Measurements from ENCODE around the gene LSR.

The LSR gene

DNA sequence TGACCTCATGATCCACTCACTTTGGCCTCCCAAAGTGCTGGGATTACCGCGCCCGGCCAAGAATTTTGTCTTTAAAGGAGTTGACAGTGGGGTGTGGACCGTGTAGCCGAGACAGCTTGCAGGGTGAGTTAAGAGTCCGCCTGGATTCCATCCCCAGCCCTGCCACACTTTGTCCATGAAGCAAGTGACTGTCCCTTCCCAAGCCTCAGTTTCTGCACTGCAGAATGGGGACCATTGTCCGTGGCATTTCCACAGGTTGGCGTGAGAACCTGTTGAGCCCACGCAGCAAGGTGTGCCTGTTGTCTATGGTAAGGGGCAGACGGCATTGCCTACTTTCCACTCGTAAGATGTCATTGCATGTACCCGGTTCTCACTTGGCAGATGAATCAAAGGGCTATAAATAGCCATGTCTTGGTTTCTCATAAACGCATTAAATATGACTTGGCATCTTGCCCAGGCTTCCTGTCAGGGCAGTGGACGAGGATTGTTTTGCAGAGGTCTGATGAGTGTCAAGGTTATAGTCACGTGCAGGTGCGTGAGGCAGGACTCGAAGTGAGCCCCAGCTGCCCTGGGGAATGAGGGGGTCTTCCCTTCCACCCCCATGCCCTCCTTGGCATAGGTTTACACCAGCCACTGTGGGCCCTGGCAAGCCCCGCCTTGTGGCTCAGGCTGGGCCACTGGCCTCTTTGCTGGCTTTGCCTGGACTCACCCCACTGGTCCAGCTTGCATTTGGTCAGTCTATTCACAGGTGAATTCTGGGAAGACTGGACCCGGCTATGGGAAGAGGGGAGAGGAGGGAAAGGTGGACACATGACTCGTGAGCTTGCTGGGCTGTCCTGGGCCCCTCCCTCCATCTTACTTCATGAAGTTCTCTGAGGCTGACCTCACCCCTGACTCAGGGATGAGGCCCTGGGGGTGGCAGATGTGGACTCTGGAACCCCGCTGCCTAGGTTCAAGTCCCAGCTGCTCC lies 34.9 kb upstream of the LSR start:
- ChIA-PET POLR2A (no interaction called here), CTCF (interaction anchor here (1.0 to 2.5 kb wide), 4 partner anchors 9 to 72 kb away, joined by 3 to 8 read pairs (median 3); no protein-coding TSS in a partner anchor)
- Histone ChIP-seq H3K36me3 (ENCODE audit: control insufficient read depth in 4 of 4, insufficient read depth in 4 of 4, low read length in 3 of 4) (no peaks in the 10 kb centered on the region), H3K27ac (ENCODE audit: insufficient read depth in 1 of 2, low read depth in 1 of 2, low read length in 2 of 2, poor library complexity in 1 of 2, severe bottlenecking in 2 of 2) (peak overlapping the region in 1 of 2 experiments; percentile 49), H3K4me3 (ENCODE audit: control insufficient read depth in 1 of 7, extremely low read depth in 1 of 7, insufficient read depth in 4 of 7, low read depth in 2 of 7, low read length in 6 of 7) (peak overlapping the region in 5 of 7 experiments; percentile 13 to 54 (median 30)), H3K9me3 (ENCODE audit: control extremely low read depth in 1 of 5, control insufficient read depth in 4 of 5, insufficient read depth in 2 of 5, low read depth in 1 of 5, low read length in 4 of 5) (peaks cover 0 to 3% (median 0%) of the 10 kb centered on the region in 5 experiments), H3K4me1 (ENCODE audit: control extremely low read depth in 1 of 4, control insufficient read depth in 4 of 4, insufficient read depth in 4 of 4, low read length in 3 of 4) (peaks cover 7 to 68% (median 56%) of the 10 kb centered on the region in 4 experiments), H3K27me3 (replicated peaks in 2 of 5; ENCODE audit: control insufficient read depth in 4 of 5, insufficient read depth in 5 of 5, low read length in 4 of 5) (no peaks in the 10 kb centered on the region)
- DNase-seq = peak; percentile 94 to 99 (median 98)
- WGBS (ENCODE audit: insufficient coverage) = 8% methylated on average over 15 of the region's 21 CpGs

DNA sequence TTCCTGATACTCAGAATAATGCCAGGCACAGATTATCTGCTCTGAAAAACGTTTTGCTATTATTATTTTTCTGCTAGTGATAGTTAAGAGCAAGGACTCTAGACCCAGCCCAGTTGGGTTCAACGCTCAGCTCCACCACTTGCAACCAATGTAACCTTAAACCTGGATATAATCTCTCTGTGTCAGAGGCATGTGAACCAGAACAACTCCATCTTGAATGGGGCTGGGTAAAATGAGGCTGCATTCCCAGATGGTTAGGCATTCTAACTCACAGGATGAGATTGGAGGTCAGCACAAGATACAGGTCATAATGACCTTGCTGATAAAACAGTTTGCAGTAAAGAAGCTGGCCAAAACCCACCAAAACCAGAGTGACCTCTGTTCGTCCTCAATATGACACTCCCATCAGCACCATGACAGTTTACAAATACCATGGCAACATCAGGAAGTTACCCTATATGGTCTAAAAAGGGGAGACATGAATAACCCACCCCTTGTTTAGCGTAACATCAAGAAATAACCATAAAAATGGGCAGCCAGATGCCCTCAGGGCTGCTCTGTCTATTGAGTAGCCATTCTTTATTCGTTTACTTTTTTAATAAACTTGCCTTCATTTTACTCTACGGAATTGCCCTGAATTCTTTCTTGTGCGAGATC lies 33.9 kb upstream of the LSR start:
- Histone ChIP-seq H3K36me3 (ENCODE audit: control insufficient read depth in 4 of 4, insufficient read depth in 4 of 4, low read length in 3 of 4) (no peaks in the 10 kb centered on the region), H3K9me3 (ENCODE audit: control extremely low read depth in 1 of 5, control insufficient read depth in 4 of 5, insufficient read depth in 2 of 5, low read depth in 1 of 5, low read length in 4 of 5) (peaks cover 0 to 8% (median 0%) of the 10 kb centered on the region in 5 experiments), H3K27ac (ENCODE audit: insufficient read depth in 1 of 2, low read depth in 1 of 2, low read length in 2 of 2, poor library complexity in 1 of 2, severe bottlenecking in 2 of 2) (no peak overlapping the region), H3K4me3 (ENCODE audit: control insufficient read depth in 1 of 7, extremely low read depth in 1 of 7, insufficient read depth in 4 of 7, low read depth in 2 of 7, low read length in 6 of 7) (no peak overlapping the region), H3K27me3 (replicated peaks in 2 of 5; ENCODE audit: control insufficient read depth in 4 of 5, insufficient read depth in 5 of 5, low read length in 4 of 5) (no peaks in the 10 kb centered on the region), H3K4me1 (ENCODE audit: control extremely low read depth in 1 of 4, control insufficient read depth in 4 of 4, insufficient read depth in 4 of 4, low read length in 3 of 4) (peaks cover 7 to 67% (median 55%) of the 10 kb centered on the region in 4 experiments)
- 100% methylated on average over 4 of the region's 7 CpGs for WGBS (ENCODE audit: insufficient coverage)
- POLR2A ChIA-PET = no interaction called here
- CTCF ChIA-PET = interaction anchor here (0.9 to 2.5 kb wide), 4 partner anchors 11 to 73 kb away, joined by 3 to 8 read pairs (median 3); no protein-coding TSS in a partner anchor
- no peak for DNase-seq

DNA sequence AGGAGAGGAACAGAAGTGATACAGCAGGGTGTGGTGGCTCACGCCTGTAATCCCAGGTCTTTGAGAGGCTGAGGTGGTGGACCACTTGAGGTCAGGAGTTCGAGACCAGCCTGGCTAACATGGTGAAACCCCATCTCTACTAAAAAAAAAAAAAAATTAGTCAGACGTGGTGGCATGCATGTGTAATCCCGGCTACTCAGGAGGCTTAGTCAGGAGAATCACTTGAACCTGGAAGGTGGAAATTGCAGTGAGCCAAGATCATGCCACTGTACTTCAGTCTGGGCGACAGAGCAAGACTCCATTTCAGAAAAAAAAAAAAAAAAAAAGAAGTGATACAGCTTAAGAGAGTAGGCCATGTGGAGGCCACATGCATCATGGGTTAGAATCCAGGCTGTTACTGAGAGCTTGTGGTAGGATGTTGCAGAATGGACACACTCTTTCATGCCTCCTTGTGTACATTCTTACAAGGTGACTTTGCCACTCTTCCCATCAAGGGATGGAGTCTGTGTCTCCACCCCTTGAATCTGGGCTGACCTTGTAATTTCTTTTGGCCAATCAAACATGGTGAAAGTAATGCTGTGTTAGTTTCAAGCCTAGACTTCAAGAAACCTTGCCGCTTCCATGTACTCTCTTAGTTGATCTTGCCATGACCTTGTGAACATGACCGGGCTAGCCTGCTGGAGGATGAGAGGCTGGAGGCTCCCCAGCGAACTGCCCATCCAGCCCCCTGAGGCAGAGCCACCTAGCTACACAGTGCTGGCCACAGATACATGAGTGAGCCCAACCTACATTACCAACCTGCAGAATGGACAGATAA lies 32.6 kb upstream of the LSR start:
- peak in 1 of 3 donors; percentile 35 for DNase-seq
- CTCF ChIA-PET = interaction anchor here (0.9 to 2.5 kb wide), 2 partner anchors 24 to 74 kb away, joined by 3 to 8 read pairs; no protein-coding TSS in a partner anchor
- Histone ChIP-seq H3K36me3 (ENCODE audit: control insufficient read depth in 4 of 4, insufficient read depth in 4 of 4, low read length in 3 of 4) (no peaks in the 10 kb centered on the region), H3K4me1 (ENCODE audit: control extremely low read depth in 1 of 4, control insufficient read depth in 4 of 4, insufficient read depth in 4 of 4, low read length in 3 of 4) (peaks cover 7 to 71% (median 54%) of the 10 kb centered on the region in 4 experiments), H3K27me3 (replicated peaks in 2 of 5; ENCODE audit: control insufficient read depth in 4 of 5, insufficient read depth in 5 of 5, low read length in 4 of 5) (no peaks in the 10 kb centered on the region), H3K27ac (ENCODE audit: insufficient read depth in 1 of 2, low read depth in 1 of 2, low read length in 2 of 2, poor library complexity in 1 of 2, severe bottlenecking in 2 of 2) (no peak overlapping the region), H3K9me3 (ENCODE audit: control extremely low read depth in 1 of 5, control insufficient read depth in 4 of 5, insufficient read depth in 2 of 5, low read depth in 1 of 5, low read length in 4 of 5) (peaks cover 0 to 8% (median 0%) of the 10 kb centered on the region in 5 experiments), H3K4me3 (ENCODE audit: control insufficient read depth in 1 of 7, extremely low read depth in 1 of 7, insufficient read depth in 4 of 7, low read depth in 2 of 7, low read length in 6 of 7) (no peak overlapping the region)
- WGBS (ENCODE audit: insufficient coverage) = 100% methylated on average over 1 of the region's 8 CpGs
- POLR2A ChIA-PET = no interaction called here

DNA sequence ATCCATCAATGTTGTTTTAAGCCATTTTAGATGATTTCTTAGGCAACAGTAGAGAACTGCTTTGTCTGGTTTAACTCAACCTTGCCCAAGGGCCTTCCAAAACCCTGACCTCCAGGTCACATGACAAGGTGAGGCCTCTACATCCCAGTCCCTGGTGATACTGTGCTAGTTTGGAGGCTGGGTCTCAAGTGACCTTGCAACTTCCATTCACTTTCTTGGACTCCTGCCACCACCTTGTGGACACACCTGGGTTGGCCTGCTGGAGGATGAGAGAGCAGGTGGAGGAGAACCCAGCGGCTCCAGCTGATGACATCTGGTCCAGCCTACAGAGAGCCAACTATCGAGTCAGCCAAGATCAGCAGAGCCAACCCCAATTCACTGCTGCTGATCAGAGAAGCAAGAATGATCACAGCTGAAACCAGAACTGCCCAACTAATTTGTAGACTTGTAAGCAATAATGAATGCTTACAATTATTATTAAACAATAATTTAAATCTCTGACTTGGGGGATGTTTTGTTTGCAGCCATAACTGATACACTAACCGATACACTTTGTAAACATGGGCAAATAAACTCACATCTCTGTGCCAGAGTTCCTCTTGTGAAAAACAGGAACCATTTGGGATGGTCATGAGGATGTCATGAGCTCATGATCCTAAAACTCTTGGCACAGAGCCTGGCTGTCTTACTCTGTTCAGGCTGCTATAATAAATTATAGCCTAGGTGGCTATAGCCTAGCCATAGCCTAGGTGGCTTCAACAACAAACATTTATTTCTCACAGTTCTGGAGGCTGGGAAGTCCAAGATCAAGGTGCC lies 31.8 kb upstream of the LSR start:
- ChIA-PET POLR2A (interaction anchor here (0.6 kb wide), 1 partner anchor 71 kb away, joined by 3 read pairs; no protein-coding TSS in a partner anchor), CTCF (no interaction called here)
- Histone ChIP-seq H3K9me3 (ENCODE audit: control extremely low read depth in 1 of 5, control insufficient read depth in 4 of 5, insufficient read depth in 2 of 5, low read depth in 1 of 5, low read length in 4 of 5) (peaks cover 0 to 8% (median 0%) of the 10 kb centered on the region in 5 experiments), H3K4me1 (ENCODE audit: control extremely low read depth in 1 of 4, control insufficient read depth in 4 of 4, insufficient read depth in 4 of 4, low read length in 3 of 4) (peaks cover 6 to 70% (median 47%) of the 10 kb centered on the region in 4 experiments), H3K36me3 (ENCODE audit: control insufficient read depth in 4 of 4, insufficient read depth in 4 of 4, low read length in 3 of 4) (no peaks in the 10 kb centered on the region), H3K4me3 (ENCODE audit: control insufficient read depth in 1 of 7, extremely low read depth in 1 of 7, insufficient read depth in 4 of 7, low read depth in 2 of 7, low read length in 6 of 7) (no peak overlapping the region), H3K27ac (ENCODE audit: insufficient read depth in 1 of 2, low read depth in 1 of 2, low read length in 2 of 2, poor library complexity in 1 of 2, severe bottlenecking in 2 of 2) (no peak overlapping the region), H3K27me3 (replicated peaks in 2 of 5; ENCODE audit: control insufficient read depth in 4 of 5, insufficient read depth in 5 of 5, low read length in 4 of 5) (no peaks in the 10 kb centered on the region)
- peak; percentile 29 to 75 (median 73) for DNase-seq
- 33% methylated on average over 1 of the region's 3 CpGs for WGBS (ENCODE audit: insufficient coverage)

DNA sequence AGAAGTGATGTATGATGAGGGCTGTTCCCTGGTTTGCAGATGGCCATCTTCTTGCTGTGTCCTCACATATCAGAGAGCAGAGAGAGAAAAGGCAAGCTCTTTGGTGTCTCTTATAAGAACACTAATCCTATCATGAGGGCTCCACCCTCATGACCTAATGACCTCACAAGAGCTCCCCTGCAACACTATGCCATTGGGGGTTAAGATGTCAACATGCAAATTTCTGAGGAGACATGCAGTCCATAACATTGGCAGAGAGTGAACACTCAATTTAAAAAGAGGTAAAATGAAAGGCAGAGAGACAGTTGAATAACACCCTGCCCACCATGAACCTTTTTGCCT lies 31.2 kb upstream of the LSR start:
- POLR2A ChIA-PET = interaction anchor here (0.6 kb wide), 1 partner anchor 72 kb away, joined by 3 read pairs; no protein-coding TSS in a partner anchor
- DNase-seq = no peak

DNA sequence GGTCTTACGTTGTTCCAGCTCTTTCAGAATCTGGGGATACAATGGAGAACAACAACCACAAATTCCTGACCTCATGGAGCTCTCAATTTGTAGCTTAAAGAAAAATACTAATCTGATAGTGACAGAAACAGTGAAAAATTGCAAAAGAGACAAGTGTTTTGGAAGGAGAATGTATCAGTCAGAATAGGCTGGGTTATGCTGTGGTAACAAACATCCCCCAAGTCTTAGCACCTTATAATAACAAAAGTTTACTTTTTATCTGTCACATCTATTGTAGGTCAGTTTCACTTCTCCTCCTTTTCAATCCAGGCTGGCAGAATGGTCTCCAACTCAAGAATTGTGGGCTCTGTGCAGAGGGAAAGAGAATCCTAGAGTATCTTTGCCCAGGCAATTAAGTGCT lies 29.8 kb upstream of the LSR start:
- H3K4me1 ChIP-seq (ENCODE audit: control extremely low read depth in 1 of 4, control insufficient read depth in 4 of 4, insufficient read depth in 4 of 4, low read length in 3 of 4) = peaks cover 2 to 55% (median 29%) of the 10 kb centered on the region in 4 experiments
- H3K9me3 ChIP-seq (ENCODE audit: control extremely low read depth in 1 of 5, control insufficient read depth in 4 of 5, insufficient read depth in 2 of 5, low read depth in 1 of 5, low read length in 4 of 5) = peaks cover 0 to 14% (median 0%) of the 10 kb centered on the region in 5 experiments
- DNase-seq = no peak
- no peak overlapping the region for H3K27ac ChIP-seq (ENCODE audit: insufficient read depth in 1 of 2, low read depth in 1 of 2, low read length in 2 of 2, poor library complexity in 1 of 2, severe bottlenecking in 2 of 2)
- no peak overlapping the region for H3K4me3 ChIP-seq (ENCODE audit: control insufficient read depth in 1 of 7, extremely low read depth in 1 of 7, insufficient read depth in 4 of 7, low read depth in 2 of 7, low read length in 6 of 7)
- no CpG with 5 or more reads among the region's 1 CpG for WGBS (ENCODE audit: insufficient coverage)
- POLR2A ChIA-PET = no interaction called here
- H3K36me3 ChIP-seq (ENCODE audit: control insufficient read depth in 4 of 4, insufficient read depth in 4 of 4, low read length in 3 of 4) = no peaks in the 10 kb centered on the region
- no peaks in the 10 kb centered on the region for H3K27me3 ChIP-seq (replicated peaks in 2 of 5; ENCODE audit: control insufficient read depth in 4 of 5, insufficient read depth in 5 of 5, low read length in 4 of 5)
- CTCF ChIA-PET = interaction anchor here (0.8 kb wide), 1 partner anchor 149 kb away, joined by 3 read pairs; no protein-coding TSS in a partner anchor

More for the DNA sequence above, 31.2 kb upstream of the LSR start:
- H3K4me1 ChIP-seq (ENCODE audit: control extremely low read depth in 1 of 4, control insufficient read depth in 4 of 4, insufficient read depth in 4 of 4, low read length in 3 of 4) = peaks cover 2 to 68% (median 43%) of the 10 kb centered on the region in 4 experiments
- H3K4me3 ChIP-seq (ENCODE audit: control insufficient read depth in 1 of 7, extremely low read depth in 1 of 7, insufficient read depth in 4 of 7, low read depth in 2 of 7, low read length in 6 of 7) = no peak overlapping the region
- H3K27me3 ChIP-seq (replicated peaks in 2 of 5; ENCODE audit: control insufficient read depth in 4 of 5, insufficient read depth in 5 of 5, low read length in 4 of 5) = no peaks in the 10 kb centered on the region
- no peaks in the 10 kb centered on the region for H3K36me3 ChIP-seq (ENCODE audit: control insufficient read depth in 4 of 4, insufficient read depth in 4 of 4, low read length in 3 of 4)
- CTCF ChIA-PET = no interaction called here
- peaks cover 0 to 11% (median 0%) of the 10 kb centered on the region in 5 experiments for H3K9me3 ChIP-seq (ENCODE audit: control extremely low read depth in 1 of 5, control insufficient read depth in 4 of 5, insufficient read depth in 2 of 5, low read depth in 1 of 5, low read length in 4 of 5)
- no peak overlapping the region for H3K27ac ChIP-seq (ENCODE audit: insufficient read depth in 1 of 2, low read depth in 1 of 2, low read length in 2 of 2, poor library complexity in 1 of 2, severe bottlenecking in 2 of 2)
